ENCODE data around the gene CSTPP1. TPM values are rescaled to one million over a fixed set of nuclear protein-coding genes. Genes with fewer than 3 reads are reported as not detected.
A peak's percentile ranks its signal among the peaks of the same experiment; 100 is the strongest.

Gene CSTPP1
- total RNA-seq, 1 donor from 2014 or later, result 32.7 TPM

DNA sequence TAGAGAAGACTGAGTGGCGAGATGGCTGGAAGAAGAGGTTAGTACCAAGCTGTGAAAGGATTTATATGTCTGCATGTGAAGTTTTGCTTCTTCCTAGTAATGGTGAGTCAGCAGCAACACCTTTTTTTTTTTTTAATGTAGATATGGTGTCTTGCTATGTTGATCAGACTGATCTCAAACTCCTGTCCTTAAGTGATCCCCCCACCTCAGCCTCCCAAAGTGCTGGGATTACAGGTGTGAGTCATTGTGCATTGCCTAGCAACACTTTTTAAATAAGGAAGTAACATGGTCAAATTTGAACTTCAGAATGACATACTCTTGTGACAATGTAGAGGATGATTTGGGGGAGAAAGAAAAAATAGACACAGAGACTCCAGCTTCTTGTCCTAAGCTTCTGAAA is 6.5 kb upstream of the CSTPP1 start:
- H3K4me2 ChIP-seq, result no peak overlapping the region
- H3K36me3 Mint-ChIP-seq, result peaks cover 6% of the 10 kb centered on the region
- H3K36me3 ChIP-seq, result no peaks in the 10 kb centered on the region

DNA sequence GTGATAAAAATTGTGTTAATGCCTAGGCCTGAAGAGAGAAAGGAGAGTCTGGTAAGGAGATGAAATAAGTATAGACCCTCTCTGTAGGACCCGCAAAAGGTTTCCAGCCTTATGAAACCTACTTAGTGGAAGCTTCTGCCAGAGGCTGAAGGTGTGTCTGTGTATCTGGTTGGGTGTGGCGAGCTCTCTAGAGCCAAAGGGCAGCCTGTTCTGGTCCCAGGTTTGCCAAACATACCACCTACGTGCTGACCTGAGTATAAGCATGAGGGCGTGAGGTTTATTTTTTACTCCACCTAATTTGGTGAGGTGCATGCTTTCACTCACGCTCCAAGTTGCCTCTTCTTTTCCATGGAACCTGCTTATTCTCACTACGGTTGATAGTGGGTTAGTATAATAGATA is 5.6 kb downstream of the CSTPP1 start:
- Histone ChIP-seq H3K9me3 (ENCODE audit: low read depth) (no peaks in the 10 kb centered on the region), H3K4me1 (peaks cover 11% of the 10 kb centered on the region), H3F3A (ENCODE audit: low read depth) (peaks cover 8% of the 10 kb centered on the region), H3K9ac (no peak overlapping the region), H2AFZ (replicated peaks) (no peak overlapping the region), H3K27me3 (no peaks in the 10 kb centered on the region), H3K79me2 (ENCODE audit: low read depth) (peaks cover 33% of the 10 kb centered on the region), H3K4me3 (no peak overlapping the region), H3K4me2 (no peak overlapping the region), H4K20me1 (ENCODE audit: low read depth) (peaks cover 31% of the 10 kb centered on the region), H3K36me3 (no peaks in the 10 kb centered on the region), H3K27ac (no peak overlapping the region)
- TF ChIP-seq EZH2 (IDR thresholded peaks at IDR 0.05) (no peak), EZH2phosphoT487 (IDR thresholded peaks at IDR 0.05) (no peak)
- TF ChIP-seq, protein P1, sequence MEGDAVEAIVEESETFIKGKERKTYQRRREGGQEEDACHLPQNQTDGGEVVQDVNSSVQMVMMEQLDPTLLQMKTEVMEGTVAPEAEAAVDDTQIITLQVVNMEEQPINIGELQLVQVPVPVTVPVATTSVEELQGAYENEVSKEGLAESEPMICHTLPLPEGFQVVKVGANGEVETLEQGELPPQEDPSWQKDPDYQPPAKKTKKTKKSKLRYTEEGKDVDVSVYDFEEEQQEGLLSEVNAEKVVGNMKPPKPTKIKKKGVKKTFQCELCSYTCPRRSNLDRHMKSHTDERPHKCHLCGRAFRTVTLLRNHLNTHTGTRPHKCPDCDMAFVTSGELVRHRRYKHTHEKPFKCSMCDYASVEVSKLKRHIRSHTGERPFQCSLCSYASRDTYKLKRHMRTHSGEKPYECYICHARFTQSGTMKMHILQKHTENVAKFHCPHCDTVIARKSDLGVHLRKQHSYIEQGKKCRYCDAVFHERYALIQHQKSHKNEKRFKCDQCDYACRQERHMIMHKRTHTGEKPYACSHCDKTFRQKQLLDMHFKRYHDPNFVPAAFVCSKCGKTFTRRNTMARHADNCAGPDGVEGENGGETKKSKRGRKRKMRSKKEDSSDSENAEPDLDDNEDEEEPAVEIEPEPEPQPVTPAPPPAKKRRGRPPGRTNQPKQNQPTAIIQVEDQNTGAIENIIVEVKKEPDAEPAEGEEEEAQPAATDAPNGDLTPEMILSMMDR (IDR thresholded peaks at IDR 0.05), result no peak
- Mint-ChIP-seq H3K36me3 (peaks cover 25% of the 10 kb centered on the region), H3K4me3 (no peak overlapping the region), H3K27me3 (ENCODE audit: insufficient read depth, low read depth) (no peaks in the 10 kb centered on the region), H3K9me3 (no peaks in the 10 kb centered on the region), H3K4me1 (peaks cover 21% of the 10 kb centered on the region), H3K27ac (no peak overlapping the region)
- no peak for DNase-seq (ENCODE audit: low spot score)

More for the DNA sequence above, 6.5 kb upstream of the CSTPP1 start:
- Histone ChIP-seq H3F3A (ENCODE audit: low read depth) (peaks cover under 1% of the 10 kb centered on the region), H3K4me3 (no peak overlapping the region), H3K4me1 (no peaks in the 10 kb centered on the region), H3K9ac (no peak overlapping the region), H3K27me3 (no peaks in the 10 kb centered on the region), H2AFZ (replicated peaks) (no peak overlapping the region), H3K9me3 (ENCODE audit: low read depth) (no peaks in the 10 kb centered on the region), H3K27ac (no peak overlapping the region), H3K79me2 (ENCODE audit: low read depth) (no peaks in the 10 kb centered on the region), H4K20me1 (ENCODE audit: low read depth) (no peaks in the 10 kb centered on the region)
- H3K4me3 Mint-ChIP-seq, result no peak overlapping the region
- TF ChIP-seq EZH2phosphoT487 (IDR thresholded peaks at IDR 0.05), result no peak
- TF ChIP-seq, protein P1 (IDR thresholded peaks at IDR 0.05), result no peak
- no peak for TF ChIP-seq EZH2 (IDR thresholded peaks at IDR 0.05)
- H3K4me1 Mint-ChIP-seq, result peaks cover 10% of the 10 kb centered on the region
- H3K27me3 Mint-ChIP-seq (ENCODE audit: insufficient read depth, low read depth), result peaks cover 6% of the 10 kb centered on the region
- peak overlapping the region; percentile 4 for H3K27ac Mint-ChIP-seq
- H3K9me3 Mint-ChIP-seq, result peaks cover 31% of the 10 kb centered on the region
- no peak for DNase-seq (ENCODE audit: low spot score)

DNA sequence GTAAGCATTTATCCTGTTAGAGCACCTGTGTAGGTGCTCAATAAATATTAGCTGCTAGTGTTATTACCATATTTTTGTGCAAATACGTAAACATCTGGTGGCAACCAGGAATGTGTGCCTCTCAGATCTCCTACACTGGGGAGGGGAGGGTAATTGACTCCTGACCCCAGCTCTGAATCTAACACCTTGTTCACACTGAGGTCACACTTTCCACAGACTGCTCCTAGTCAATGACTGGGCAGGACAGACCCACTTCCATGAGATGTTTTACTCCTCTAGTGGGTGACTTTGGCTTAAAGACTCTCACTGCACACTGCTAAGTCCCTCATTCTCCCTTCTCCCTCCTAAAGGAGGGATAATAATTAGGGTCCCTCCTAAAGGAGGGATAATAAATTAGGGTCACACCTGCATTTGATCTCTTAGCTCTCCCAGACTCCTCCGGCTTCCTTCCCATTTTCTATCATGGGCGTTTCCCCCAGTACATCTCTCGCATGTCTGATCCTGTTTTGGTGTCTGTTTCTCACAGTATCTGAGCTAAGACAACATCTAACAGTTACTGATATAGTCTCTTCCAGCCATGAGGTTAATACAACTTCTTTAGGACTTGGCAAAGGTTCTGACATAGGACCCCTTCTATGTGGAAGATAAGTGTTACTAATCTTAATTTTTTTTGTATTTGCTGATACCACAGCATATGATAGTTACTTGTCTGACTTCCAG is 8.0 kb downstream of the CSTPP1 start:
- Histone ChIP-seq H4K20me1 (ENCODE audit: low read depth) (peaks cover 49% of the 10 kb centered on the region), H3K9me3 (ENCODE audit: low read depth) (no peaks in the 10 kb centered on the region), H2AFZ (replicated peaks) (no peak overlapping the region), H3K4me2 (no peak overlapping the region), H3K9ac (no peak overlapping the region), H3K27ac (peak overlapping the region; percentile 30), H3K79me2 (ENCODE audit: low read depth) (peaks cover 17% of the 10 kb centered on the region), H3K36me3 (no peaks in the 10 kb centered on the region), H3K27me3 (no peaks in the 10 kb centered on the region), H3K4me1 (peaks cover 22% of the 10 kb centered on the region), H3K4me3 (no peak overlapping the region), H3F3A (ENCODE audit: low read depth) (peaks cover 21% of the 10 kb centered on the region)
- Mint-ChIP-seq H3K36me3 (peaks cover 25% of the 10 kb centered on the region), H3K4me1 (peaks cover 34% of the 10 kb centered on the region), H3K4me3 (no peak overlapping the region), H3K9me3 (no peaks in the 10 kb centered on the region), H3K27ac (peak overlapping the region; percentile 27), H3K27me3 (ENCODE audit: insufficient read depth, low read depth) (no peaks in the 10 kb centered on the region)
- TF ChIP-seq, protein P1 (IDR thresholded peaks at IDR 0.05), result no peak
- no peak for TF ChIP-seq EZH2 (IDR thresholded peaks at IDR 0.05)
- no peak for TF ChIP-seq EZH2phosphoT487 (IDR thresholded peaks at IDR 0.05)
- no peak for DNase-seq (ENCODE audit: low spot score)
